ENCODE measurements around the gene NPL. TPM values are rescaled to one million over a fixed set of nuclear protein-coding genes. Genes with fewer than 3 reads are reported as not detected.

Gene NPL
- total RNA-seq, 4 donors from 2014 or later = 4.6 to 7.2 (median 6.6) TPM

- TF ChIP-seq EP300 (IDR thresholded peaks at IDR 0.05) = no peak
- TF ChIP-seq POLR2AphosphoS5 (IDR thresholded peaks at IDR 0.05) = no peak
- TF ChIP-seq POLR2A (IDR thresholded peaks at IDR 0.05; ENCODE audit: low read depth) = no peak
- TF ChIP-seq CTCF (IDR thresholded peaks at IDR 0.05) = no peak
- Histone ChIP-seq H3K4me1 (peaks cover 0 to 5% (median under 1%) of the 10 kb centered on the region in 4 donors), H3K9me3 (no peaks in the 10 kb centered on the region), H3K36me3 (no peaks in the 10 kb centered on the region), H3K4me3 (no peak overlapping the region), H3K27me3 (no peaks in the 10 kb centered on the region), H3K27ac (replicated peaks in 1 of 4) (no peak overlapping the region)
- WGBS = 78% methylated on average over 2 of the region's 2 CpGs
- intact Hi-C loops (cut with DNase I) = loop anchor here (1.0 to 10.0 kb wide), 3 partner anchors 184 to 696 kb away; no protein-coding TSS in a partner anchor
- DNase-seq (ENCODE audit: extremely low spot score) = no peak
These were observed 6.5 kb upstream of the NPL start for GRCh38 chr1:182783068-182783467.

DNA sequence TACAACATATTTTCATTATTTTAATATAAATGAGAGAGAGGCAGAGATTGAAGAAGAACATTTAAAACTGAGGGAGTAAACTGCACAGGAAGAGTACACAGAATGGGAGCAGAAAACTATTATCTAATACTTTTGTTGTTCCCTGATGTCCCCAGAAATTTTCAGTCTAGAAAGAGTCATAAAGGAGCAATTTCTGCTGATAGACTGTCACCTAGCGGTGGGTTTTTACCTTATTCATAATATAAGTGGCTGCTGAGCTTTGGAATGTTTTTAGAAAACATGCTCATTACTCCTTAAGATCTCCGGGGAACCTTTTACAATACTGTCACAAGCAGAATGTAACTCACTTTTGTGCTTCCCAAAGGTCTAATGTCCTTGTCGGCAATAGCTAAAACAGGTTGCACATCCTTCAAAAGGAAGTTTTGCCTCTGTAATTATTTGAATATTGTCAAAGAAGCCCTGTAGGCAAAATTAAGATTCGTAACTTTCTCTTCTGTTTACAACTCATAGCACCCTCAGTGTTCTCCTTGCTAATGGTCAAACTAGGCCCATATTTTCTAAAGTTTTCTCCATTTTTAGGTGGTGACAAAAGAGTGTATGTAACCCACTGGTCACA lies 4.9 kb upstream of the NPL start:
- 40% methylated on average over 4 of the region's 4 CpGs for WGBS

GRCh38 chr1:182785181-182785580 lies 4.4 kb upstream of the NPL start:
- 94% methylated on average over 2 of the region's 2 CpGs for WGBS

More for the DNA sequence above, 4.9 kb upstream of the NPL start:
- intact Hi-C loops (cut with DNase I) = loop anchor here (5.0 to 10.0 kb wide), 2 partner anchors 340 to 697 kb away; no protein-coding TSS in a partner anchor
- peak; percentile 69 to 81 (median 79) for TF ChIP-seq CTCF (IDR thresholded peaks at IDR 0.05)
- TF ChIP-seq POLR2A (IDR thresholded peaks at IDR 0.05; ENCODE audit: low read depth) = no peak
- Histone ChIP-seq H3K36me3 (no peaks in the 10 kb centered on the region), H3K4me1 (peaks cover 0 to 14% (median 10%) of the 10 kb centered on the region in 4 donors), H3K27me3 (no peaks in the 10 kb centered on the region), H3K9me3 (no peaks in the 10 kb centered on the region), H3K27ac (replicated peaks in 1 of 4) (no peak overlapping the region), H3K4me3 (no peak overlapping the region)
- DNase-seq (ENCODE audit: extremely low spot score) = no peak

DNA sequence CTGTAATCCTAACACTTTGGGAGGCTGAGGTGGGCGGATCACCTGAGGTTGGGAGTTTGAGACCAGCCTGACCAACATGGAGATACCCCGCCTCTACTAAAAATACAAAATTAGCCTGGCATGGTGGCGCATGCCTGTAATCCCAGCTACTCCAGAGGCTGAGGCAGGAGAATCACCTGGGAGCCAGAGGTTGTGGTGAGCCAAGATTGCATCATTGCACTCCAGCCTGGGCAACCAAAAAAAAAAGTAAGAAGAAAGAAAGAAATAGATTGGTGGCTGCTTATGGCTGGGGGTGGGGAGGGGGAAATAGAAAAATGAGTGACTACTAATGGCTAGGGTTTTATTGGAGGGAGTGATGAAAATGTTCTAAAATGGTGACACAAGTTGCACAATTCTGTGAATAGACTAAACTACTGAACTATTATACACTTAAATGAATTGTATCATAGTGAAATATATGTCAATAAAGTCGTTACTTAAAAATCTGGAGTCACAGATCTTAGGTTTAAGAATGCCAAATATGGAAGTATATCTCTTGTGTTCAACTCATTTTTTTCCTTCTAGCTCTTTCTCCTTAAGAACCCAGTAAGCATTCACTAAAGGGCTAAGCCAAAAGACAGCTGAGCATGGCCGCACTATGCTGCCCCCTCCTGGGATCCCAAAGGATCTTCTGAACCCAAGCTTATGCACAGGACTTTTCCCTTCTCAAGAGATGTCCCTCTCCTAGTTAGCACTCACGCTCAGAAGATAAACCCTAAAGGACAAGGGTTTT lies 3.2 kb upstream of the NPL start:
- Histone ChIP-seq H3K27ac (replicated peaks in 1 of 4) (no peak overlapping the region), H3K27me3 (no peaks in the 10 kb centered on the region), H3K36me3 (no peaks in the 10 kb centered on the region), H3K4me1 (peaks cover 6 to 20% (median 15%) of the 10 kb centered on the region in 4 donors), H3K4me3 (no peak overlapping the region), H3K9me3 (no peaks in the 10 kb centered on the region)
- WGBS = 67% methylated on average over 6 of the region's 6 CpGs
- intact Hi-C loops (cut with DNase I) = loop anchor here (10.0 kb wide), 1 partner anchor 342 kb away; no protein-coding TSS in a partner anchor
- peak; percentile 65 to 77 (median 76) for TF ChIP-seq CTCF (IDR thresholded peaks at IDR 0.05)
- TF ChIP-seq POLR2A (IDR thresholded peaks at IDR 0.05; ENCODE audit: low read depth) = no peak
- no peak for TF ChIP-seq EP300 (IDR thresholded peaks at IDR 0.05)
- DNase-seq (ENCODE audit: extremely low spot score) = no peak

More at GRCh38 chr1:182785181-182785580, 4.4 kb upstream of the NPL start:
- H3K27ac ChIP-seq (replicated peaks in 1 of 4) = no peak overlapping the region
- H3K36me3 ChIP-seq = no peaks in the 10 kb centered on the region
- H3K4me3 ChIP-seq = no peak overlapping the region
- TF ChIP-seq EP300 (IDR thresholded peaks at IDR 0.05) (no peak), POLR2AphosphoS5 (IDR thresholded peaks at IDR 0.05) (no peak), POLR2A (IDR thresholded peaks at IDR 0.05; ENCODE audit: low read depth) (no peak), CTCF (IDR thresholded peaks at IDR 0.05) (no peak)
- no peaks in the 10 kb centered on the region for H3K27me3 ChIP-seq
- H3K4me1 ChIP-seq = peaks cover 3 to 19% (median 15%) of the 10 kb centered on the region in 4 donors
- H3K9me3 ChIP-seq = no peaks in the 10 kb centered on the region
- intact Hi-C loops (cut with DNase I) = loop anchor here (10.0 kb wide), 1 partner anchor 340 kb away; no protein-coding TSS in a partner anchor
- DNase-seq (ENCODE audit: extremely low spot score) = no peak
